Activated CD8-positive, alpha-beta T cell treated with anti-CD3 and anti-CD28 coated beads, Interleukin-2, amount 10 ng/mL, durations not matched to agents 7 days and 5 days (primary cell): ENCODE measurements around the gene VAV3. TPM values are rescaled to one million over a fixed set of nuclear protein-coding genes. Genes with fewer than 3 reads are reported as not detected.

ENCODE experiments used
- ATAC-seq: fragments of 150-1000 bp; cut with Tn5 transposase; one replicate; pipeline ENCODE4 v1.10.0; 2021; ENCODE audit warnings: moderate library complexity
- CTCF ChIA-PET: fragments of 350-600 bp; sonication (Branson Sonifier 250); formaldehyde crosslinking; loops from one replicate; lab custom pipeline; 2021; ENCODE audit warnings: antibody characterized with exemption; lab: Charles Lee
- POLR2A ChIA-PET: fragments of 350-600 bp; sonication (Branson Sonifier 250); formaldehyde crosslinking; loops from one replicate; lab custom pipeline; 2021; ENCODE audit warnings: antibody characterized with exemption; lab: Charles Lee
- DNase-seq: peaks from one replicate; pipeline ENCODE4 v3.0.0-alpha.2; 2020
- H3K27ac Mint-ChIP-seq: one replicate; pipeline ENCODE4 v1.8.0; 2021; ENCODE audit warnings: mild to moderate bottlenecking, mixed read lengths
- H3K27me3 Mint-ChIP-seq: one replicate; pipeline ENCODE4 v1.8.0; 2021; ENCODE audit warnings: low read depth, mixed read lengths
- H3K36me3 Mint-ChIP-seq: one replicate; pipeline ENCODE4 v1.8.0; 2021; ENCODE audit warnings: low read depth, mixed read lengths
- H3K4me1 Mint-ChIP-seq: one replicate; pipeline ENCODE4 v1.8.0; 2021; ENCODE audit warnings: low read depth, mixed read lengths
- H3K4me3 Mint-ChIP-seq: one replicate; pipeline ENCODE4 v1.8.0; 2021; ENCODE audit warnings: mild to moderate bottlenecking, mixed read lengths
- H3K9me3 Mint-ChIP-seq: one replicate; pipeline ENCODE4 v1.8.0; 2022; ENCODE audit warnings: mixed read lengths; ENCODE audit not compliant: insufficient read depth
- total RNA-seq, 2 experiments: library from RNA; stranded (reverse); gene quantifications; one replicate each; pipeline ENCODE4 v1.2.3, GENCODE V29; 2021

Gene VAV3
- total RNA-seq, 2 experiments from 2014 or later: 5.2 to 6.9 TPM

DNA sequence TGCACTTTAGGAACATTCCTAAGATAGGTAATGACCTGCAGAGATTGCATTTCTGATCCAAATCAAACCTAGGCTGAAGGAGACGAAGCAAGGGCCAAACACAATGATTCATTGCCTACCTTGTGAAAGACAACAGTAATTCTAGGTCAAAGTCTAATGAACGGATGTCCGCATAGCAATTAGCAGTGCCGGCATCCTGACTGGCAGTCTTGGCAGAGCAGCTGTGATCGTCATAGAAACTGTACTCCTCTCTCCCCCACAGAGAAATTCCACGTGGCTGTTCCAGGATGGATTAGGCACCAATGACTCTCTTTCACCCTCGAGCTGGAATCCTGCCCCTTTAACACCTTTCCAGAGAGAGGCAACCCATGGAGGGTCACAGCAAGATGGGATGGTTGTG, 28.9 kb upstream of the VAV3 start:
- H3K4me3 Mint-ChIP-seq: no peak overlapping the region
- no peaks in the 10 kb centered on the region for H3K36me3 Mint-ChIP-seq
- H3K4me1 Mint-ChIP-seq: no peaks in the 10 kb centered on the region
- H3K9me3 Mint-ChIP-seq: no peaks in the 10 kb centered on the region
- H3K27ac Mint-ChIP-seq: no peak overlapping the region
- ChIA-PET CTCF (interaction anchor here (0.7 kb wide), 1 partner anchor 30 kb away, joined by 3 read pairs; no protein-coding TSS in a partner anchor), POLR2A (no interaction called here)
- H3K27me3 Mint-ChIP-seq: peaks cover 2% of the 10 kb centered on the region
- ATAC-seq (no peak), DNase-seq (no peak)

- Mint-ChIP-seq H3K4me3 (no peak overlapping the region), H3K36me3 (no peaks in the 10 kb centered on the region), H3K9me3 (no peaks in the 10 kb centered on the region), H3K4me1 (no peaks in the 10 kb centered on the region), H3K27me3 (peaks cover 2% of the 10 kb centered on the region), H3K27ac (no peak overlapping the region)
- ChIA-PET CTCF (no interaction called here), POLR2A (no interaction called here)
- no peak for ATAC-seq
- DNase-seq: no peak
Measured at GRCh38 chr1:107992347-107992746, 27.4 kb upstream of the VAV3 start.

DNA sequence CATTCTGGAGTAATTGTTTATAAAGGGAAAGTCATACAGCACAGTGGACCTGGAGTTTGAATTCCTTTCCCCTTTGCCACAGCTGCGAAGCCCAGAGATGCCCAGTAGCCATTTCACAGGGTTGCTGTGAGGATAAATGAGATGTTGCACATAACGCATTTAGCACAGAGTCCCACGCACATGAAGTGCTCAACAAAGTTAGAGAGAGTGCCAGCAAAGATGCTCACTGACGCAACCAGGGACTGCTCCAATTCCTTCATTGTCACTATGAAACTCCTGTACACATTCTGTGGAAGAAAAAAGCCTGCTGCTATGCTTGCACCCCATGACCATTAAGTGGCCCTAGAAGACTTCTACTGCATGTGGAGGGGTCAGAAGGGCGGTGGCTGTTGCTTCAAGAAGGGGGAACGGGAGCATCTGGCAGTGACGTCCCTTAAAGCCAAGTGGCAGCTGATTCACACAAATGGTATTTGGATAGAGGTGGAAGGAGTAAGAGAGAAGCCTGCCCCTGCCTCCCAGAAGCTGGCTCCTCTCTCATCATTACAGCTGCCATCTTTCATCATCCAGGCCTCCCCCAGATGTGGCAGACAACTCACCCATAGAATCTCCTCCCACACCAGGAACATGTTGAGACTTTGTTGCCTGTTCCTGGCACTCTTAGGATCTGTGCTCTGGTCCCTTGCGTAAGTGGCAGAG, 26.5 kb upstream of the VAV3 start:
- H3K27me3 Mint-ChIP-seq: peaks cover 2% of the 10 kb centered on the region
- H3K27ac Mint-ChIP-seq: no peak overlapping the region
- ATAC-seq: no peak
- H3K4me1 Mint-ChIP-seq: no peaks in the 10 kb centered on the region
- CTCF ChIA-PET: no interaction called here
- H3K9me3 Mint-ChIP-seq: no peaks in the 10 kb centered on the region
- no peak overlapping the region for H3K4me3 Mint-ChIP-seq
- POLR2A ChIA-PET: no interaction called here
- no peak for DNase-seq
- no peaks in the 10 kb centered on the region for H3K36me3 Mint-ChIP-seq

DNA sequence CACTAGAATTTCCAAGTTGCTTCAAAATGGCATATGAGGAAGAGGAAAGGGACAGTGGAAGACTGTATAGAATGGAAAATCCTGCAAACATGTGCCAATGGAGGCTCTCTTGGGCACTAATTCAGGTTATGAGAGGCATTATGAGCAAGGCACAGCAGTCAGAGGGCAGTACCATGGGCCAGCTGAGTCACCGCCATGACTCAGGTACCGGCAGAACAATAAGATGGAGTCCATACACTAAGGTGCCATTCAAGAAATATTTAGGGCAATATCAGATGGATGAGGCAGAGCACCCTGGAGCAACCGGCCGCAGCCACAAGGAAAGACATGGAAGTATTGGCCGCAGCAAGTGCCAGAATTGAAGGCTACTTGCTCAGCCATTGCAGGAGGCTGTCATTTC, 25.6 kb upstream of the VAV3 start:
- ChIA-PET POLR2A (no interaction called here), CTCF (no interaction called here)
- Mint-ChIP-seq H3K4me3 (no peak overlapping the region), H3K4me1 (no peaks in the 10 kb centered on the region), H3K36me3 (no peaks in the 10 kb centered on the region), H3K27ac (no peak overlapping the region), H3K9me3 (no peaks in the 10 kb centered on the region), H3K27me3 (no peaks in the 10 kb centered on the region)
- DNase-seq (no peak), ATAC-seq (no peak)

- Mint-ChIP-seq H3K27me3 (peaks cover 5% of the 10 kb centered on the region), H3K36me3 (no peaks in the 10 kb centered on the region), H3K9me3 (no peaks in the 10 kb centered on the region), H3K27ac (no peak overlapping the region), H3K4me3 (no peak overlapping the region), H3K4me1 (no peaks in the 10 kb centered on the region)
- POLR2A ChIA-PET: no interaction called here
- CTCF ChIA-PET: no interaction called here
- ATAC-seq (no peak), DNase-seq (no peak)
Measured at GRCh38 chr1:107981277-107981676, 16.3 kb upstream of the VAV3 start.

DNA sequence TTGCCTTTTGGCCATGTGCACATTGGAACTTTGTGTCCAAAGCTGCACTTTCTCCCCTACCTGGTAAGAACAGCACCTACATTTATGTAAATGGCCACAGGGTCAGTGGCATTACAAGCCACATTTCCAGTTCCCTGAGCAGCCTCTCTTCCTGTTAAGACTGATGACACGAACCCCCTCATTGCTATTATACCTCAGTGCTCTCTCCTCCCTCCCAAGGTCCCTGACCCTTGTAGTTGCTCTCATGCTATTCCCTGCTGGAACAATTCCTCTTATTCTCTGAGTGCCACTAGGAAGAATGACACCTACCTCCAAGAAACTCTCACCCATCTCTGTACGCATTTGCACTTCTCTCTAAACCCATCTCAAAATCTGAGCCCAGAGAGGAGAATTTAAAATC, 14.9 kb upstream of the VAV3 start:
- ATAC-seq (no peak), DNase-seq (no peak)
- ChIA-PET CTCF (no interaction called here), POLR2A (no interaction called here)
- no peak overlapping the region for H3K27ac Mint-ChIP-seq
- no peaks in the 10 kb centered on the region for H3K36me3 Mint-ChIP-seq
- no peaks in the 10 kb centered on the region for H3K4me1 Mint-ChIP-seq
- H3K9me3 Mint-ChIP-seq: no peaks in the 10 kb centered on the region
- H3K4me3 Mint-ChIP-seq: no peak overlapping the region
- H3K27me3 Mint-ChIP-seq: peaks cover 5% of the 10 kb centered on the region

DNA sequence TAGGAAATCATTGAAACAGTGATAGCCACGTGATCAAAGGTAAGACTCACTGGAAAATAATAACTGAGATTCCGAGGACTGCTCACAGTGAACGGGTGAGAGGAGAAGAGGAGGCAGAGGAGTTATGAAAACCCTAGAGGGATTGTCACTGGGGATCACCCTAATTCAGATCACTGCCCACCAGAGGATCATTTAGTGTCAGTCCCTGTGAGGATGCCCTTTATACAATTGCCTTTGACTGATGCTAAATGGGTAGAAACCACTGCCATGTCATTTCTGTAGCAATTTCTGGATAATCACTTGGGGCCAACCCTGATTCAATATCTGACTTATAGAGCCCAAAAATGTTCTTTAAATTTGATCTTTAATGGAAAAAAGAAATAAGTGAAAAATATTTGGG, 14.1 kb upstream of the VAV3 start:
- no peaks in the 10 kb centered on the region for H3K4me1 Mint-ChIP-seq
- H3K36me3 Mint-ChIP-seq: no peaks in the 10 kb centered on the region
- ChIA-PET POLR2A (no interaction called here), CTCF (no interaction called here)
- H3K9me3 Mint-ChIP-seq: no peaks in the 10 kb centered on the region
- no peak for DNase-seq
- H3K4me3 Mint-ChIP-seq: no peak overlapping the region
- no peak overlapping the region for H3K27ac Mint-ChIP-seq
- H3K27me3 Mint-ChIP-seq: peaks cover 5% of the 10 kb centered on the region
- no peak for ATAC-seq

GRCh38 chr1:107976836-107977235, 11.9 kb upstream of the VAV3 start:
- ChIA-PET CTCF (interaction anchor here (1.1 to 1.7 kb wide), 2 partner anchors 13 to 148 kb away, joined by 3 to 7 read pairs; no protein-coding TSS in a partner anchor), POLR2A (no interaction called here)
- H3K4me3 Mint-ChIP-seq: no peak overlapping the region
- peaks cover 5% of the 10 kb centered on the region for H3K27me3 Mint-ChIP-seq
- no peaks in the 10 kb centered on the region for H3K9me3 Mint-ChIP-seq
- no peak for ATAC-seq
- no peaks in the 10 kb centered on the region for H3K36me3 Mint-ChIP-seq
- DNase-seq: no peak
- H3K4me1 Mint-ChIP-seq: no peaks in the 10 kb centered on the region
- H3K27ac Mint-ChIP-seq: no peak overlapping the region

- no peak overlapping the region for H3K27ac Mint-ChIP-seq
- CTCF ChIA-PET: interaction anchor here (1.1 to 1.7 kb wide), 2 partner anchors 13 to 149 kb away, joined by 3 to 7 read pairs; no protein-coding TSS in a partner anchor
- H3K27me3 Mint-ChIP-seq: peaks cover 5% of the 10 kb centered on the region
- no peak for ATAC-seq
- no peaks in the 10 kb centered on the region for H3K36me3 Mint-ChIP-seq
- POLR2A ChIA-PET: no interaction called here
- H3K4me3 Mint-ChIP-seq: no peak overlapping the region
- H3K9me3 Mint-ChIP-seq: no peaks in the 10 kb centered on the region
- DNase-seq: no peak
- no peaks in the 10 kb centered on the region for H3K4me1 Mint-ChIP-seq
Measured at GRCh38 chr1:107976431-107976830, 11.5 kb upstream of the VAV3 start.

GRCh38 chr1:107975851-107976250, 10.9 kb upstream of the VAV3 start:
- ATAC-seq: no peak
- CTCF ChIA-PET: interaction anchor here (0.7 to 1.7 kb wide), 3 partner anchors 149 to 235 kb away, joined by 3 to 7 read pairs (median 4); no protein-coding TSS in a partner anchor

GRCh38 chr1:107974090-107974489, 9.1 kb upstream of the VAV3 start:
- POLR2A ChIA-PET: no interaction called here
- no peak for ATAC-seq
- Mint-ChIP-seq H3K27me3 (no peaks in the 10 kb centered on the region), H3K27ac (no peak overlapping the region), H3K4me3 (no peak overlapping the region), H3K9me3 (no peaks in the 10 kb centered on the region), H3K36me3 (no peaks in the 10 kb centered on the region), H3K4me1 (no peaks in the 10 kb centered on the region)
- no peak for DNase-seq
- CTCF ChIA-PET: interaction anchor here (1.4 kb wide), 1 partner anchor 151 kb away, joined by 4 read pairs; no protein-coding TSS in a partner anchor

More at GRCh38 chr1:107975851-107976250, 10.9 kb upstream of the VAV3 start:
- Mint-ChIP-seq H3K27me3 (peaks cover 5% of the 10 kb centered on the region), H3K27ac (no peak overlapping the region), H3K9me3 (no peaks in the 10 kb centered on the region), H3K36me3 (no peaks in the 10 kb centered on the region), H3K4me3 (no peak overlapping the region), H3K4me1 (no peaks in the 10 kb centered on the region)
- DNase-seq: no peak
- POLR2A ChIA-PET: interaction anchor here (1.3 kb wide), 1 partner anchor 12 kb away, joined by 3 read pairs; no protein-coding TSS in a partner anchor

- no peak overlapping the region for H3K27ac Mint-ChIP-seq
- no peaks in the 10 kb centered on the region for H3K9me3 Mint-ChIP-seq
- ChIA-PET CTCF (interaction anchor here (0.7 to 1.4 kb wide), 3 partner anchors 8 to 153 kb away, joined by 3 to 4 read pairs (median 3); no protein-coding TSS in a partner anchor), POLR2A (no interaction called here)
- DNase-seq (no peak), ATAC-seq (no peak)
- peaks cover 3% of the 10 kb centered on the region for H3K27me3 Mint-ChIP-seq
- H3K4me1 Mint-ChIP-seq: no peaks in the 10 kb centered on the region
- H3K4me3 Mint-ChIP-seq: no peak overlapping the region
- no peaks in the 10 kb centered on the region for H3K36me3 Mint-ChIP-seq
Measured at GRCh38 chr1:107972391-107973180, 7.6 kb upstream of the VAV3 start.
